OCI-M1 (cell line): Measurements from ENCODE around the gene KANK3.
"Not testable (repeated sequence)": the region's sequence is repeated elsewhere in the genome, so short reads cannot be mapped to it uniquely, and the experiment has no call there.

Experiments used
- DNase-seq: peaks from one replicate; lab custom pipeline; 2025; lab: John Stamatoyannopoulos, UW

Gene KANK3

GRCh38 chr19:8370176-8371010 is 27.3 kb upstream of the KANK3 start:
- no peak for DNase-seq

- peak; percentile 42 for DNase-seq
Observed at GRCh38 chr19:8367327-8368001, 24.4 kb upstream of the KANK3 start.

DNA sequence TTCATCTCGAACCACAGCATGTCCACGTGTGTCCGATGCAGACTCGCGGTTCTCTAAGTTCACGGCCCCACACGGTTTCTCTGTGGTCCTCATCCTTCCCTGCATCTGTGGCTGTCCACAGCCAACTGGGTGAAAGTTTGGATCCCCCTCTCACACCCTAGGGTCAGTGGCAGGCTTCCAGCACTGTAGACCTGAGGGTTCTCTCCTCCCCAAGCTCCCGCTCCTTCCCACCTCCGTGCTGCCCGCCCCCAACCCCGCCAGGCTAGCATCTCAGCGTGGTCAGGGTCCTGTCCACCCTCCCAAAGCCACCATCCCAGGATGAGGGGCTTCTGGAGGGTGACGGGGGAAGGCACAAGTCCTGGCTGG is 23.9 kb upstream of the KANK3 start:
- DNase-seq = no peak

DNA sequence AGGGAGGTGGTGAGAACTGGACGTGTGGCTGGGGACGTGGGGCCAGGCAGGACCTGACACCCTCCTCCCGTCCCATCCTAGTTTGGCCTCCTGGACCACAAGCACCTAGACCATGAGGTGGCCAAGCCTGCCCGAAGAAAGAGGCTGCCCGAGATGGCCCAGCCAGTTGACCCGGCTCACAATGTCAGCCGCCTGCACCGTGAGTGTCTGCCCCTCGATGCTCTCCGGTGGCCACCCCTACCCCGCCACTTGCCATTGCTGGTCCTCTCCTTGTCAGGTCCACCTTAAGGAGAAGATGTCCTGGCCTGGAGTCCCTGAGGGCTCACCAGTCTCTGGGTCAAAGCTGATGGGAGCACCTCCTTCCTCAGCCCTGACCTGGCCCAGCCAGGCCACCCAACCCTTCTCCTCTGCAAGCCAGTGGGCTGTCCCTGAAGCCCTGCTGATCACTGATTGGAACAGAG is 23.1 kb upstream of the KANK3 start:
- DNase-seq = no peak

- DNase-seq = peak; percentile 57
Observed at GRCh38 chr19:8363803-8364771, 21.0 kb upstream of the KANK3 start, which contains the start of gene ANGPTL4. TSS of gene ANGPTL4 (plus strand) at chr19:8364155. CDS start at chr19:8364322, 167 bp downstream.

GRCh38 chr19:8361921-8362793 is 19.1 kb upstream of the KANK3 start:
- peak; percentile 59 for DNase-seq

DNA sequence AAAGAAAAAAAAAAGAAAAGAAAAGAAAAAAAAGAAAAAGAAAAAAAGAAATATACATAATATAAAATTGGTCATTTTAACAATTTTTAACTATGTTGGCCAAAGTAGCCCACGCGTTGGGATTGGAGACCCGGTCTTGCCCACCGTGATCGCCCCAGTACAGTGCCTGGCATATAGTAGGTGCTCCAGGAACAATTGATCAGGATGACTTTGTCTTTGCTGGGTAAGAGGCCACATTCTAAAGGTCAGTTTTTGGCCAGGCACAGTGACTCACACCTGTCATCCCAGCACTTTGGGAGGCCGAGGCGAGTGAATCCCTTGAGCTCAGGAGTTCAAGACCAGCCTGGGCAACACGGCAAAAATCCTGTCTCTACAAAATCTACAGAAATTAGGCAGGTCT is 17.1 kb upstream of the KANK3 start:
- no peak for DNase-seq

- DNase-seq = no peak
Observed at GRCh38 chr19:8358948-8359347, 15.9 kb upstream of the KANK3 start.

GRCh38 chr19:8357007-8357521 is 14.0 kb upstream of the KANK3 start:
- no peak for DNase-seq

- peak; percentile 58 for DNase-seq
Observed at GRCh38 chr19:8355631-8356402, 12.8 kb upstream of the KANK3 start.

- DNase-seq = not testable (repeated sequence)
Observed at GRCh38 chr19:8352845-8353244, 9.8 kb upstream of the KANK3 start.

DNA sequence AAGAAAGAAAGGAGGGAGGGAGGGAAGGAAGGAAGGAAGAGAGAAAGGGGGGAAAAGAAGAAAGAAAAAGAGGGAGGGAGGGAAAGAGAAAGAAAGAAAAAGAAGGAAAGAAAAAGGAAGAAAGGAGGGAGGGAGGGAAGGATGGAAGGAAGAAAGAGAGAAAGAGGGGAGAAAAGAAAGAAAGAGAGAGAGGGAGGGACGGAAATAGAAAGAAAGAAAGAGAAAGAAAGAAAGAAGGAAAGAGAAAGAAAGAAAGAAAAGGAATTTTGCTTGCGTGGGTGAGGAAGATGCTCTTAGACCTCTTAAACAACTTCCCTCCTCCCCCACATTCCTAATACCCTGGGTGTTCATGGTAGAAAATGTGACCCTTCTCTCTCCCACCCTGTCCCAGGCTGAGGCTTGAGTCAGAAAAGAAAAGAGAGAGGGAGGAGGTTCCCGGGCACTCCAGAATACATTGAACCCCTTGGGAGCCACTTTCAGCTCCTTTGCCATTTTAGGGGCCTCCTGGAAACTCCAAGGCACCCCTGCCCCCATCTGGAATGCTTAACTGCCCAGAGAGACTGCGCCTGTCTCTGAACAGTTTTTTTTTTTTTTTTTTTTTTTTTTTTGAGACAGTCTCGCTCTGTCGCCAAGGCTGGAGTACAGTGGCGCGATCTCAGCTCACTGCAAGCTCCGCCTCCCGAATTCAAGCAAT is 9.2 kb upstream of the KANK3 start:
- no peak for DNase-seq

DNA sequence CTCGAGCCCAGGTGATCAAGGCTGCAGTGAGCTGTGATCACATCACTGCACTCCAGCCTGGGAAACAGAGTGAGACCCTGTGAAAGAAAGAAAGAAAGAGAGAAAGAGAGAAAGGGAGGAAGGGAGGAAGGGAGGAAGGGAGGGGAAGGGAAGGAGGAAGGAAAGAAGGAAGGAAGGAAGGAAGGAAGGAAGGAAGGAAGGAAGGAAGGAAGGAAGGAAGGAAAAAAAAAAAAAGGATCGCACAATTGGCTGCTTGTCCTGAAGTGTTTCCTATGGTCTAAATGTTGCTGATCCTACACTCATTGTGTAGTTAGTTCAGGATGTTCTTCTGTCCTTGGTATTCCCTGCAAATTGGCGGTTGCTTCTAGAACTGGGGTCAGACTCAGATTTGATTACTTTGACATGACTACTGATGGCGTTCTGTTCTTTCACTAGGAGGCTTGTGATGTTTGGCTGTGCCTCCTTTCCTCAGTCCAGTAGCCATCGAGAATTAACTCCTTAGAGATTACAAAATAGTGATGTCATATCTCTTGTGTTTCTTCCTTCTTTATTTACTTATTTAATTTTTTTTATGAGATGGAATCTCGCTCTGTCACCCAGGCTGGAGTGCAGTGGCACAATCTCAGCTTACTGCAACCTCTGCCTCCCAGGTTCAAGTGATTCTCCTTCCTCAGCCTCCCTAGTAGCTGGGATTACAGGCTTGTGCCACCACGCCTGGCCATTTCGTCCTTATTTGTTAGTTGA is 6.7 kb upstream of the KANK3 start:
- not testable (repeated sequence) for DNase-seq

DNA sequence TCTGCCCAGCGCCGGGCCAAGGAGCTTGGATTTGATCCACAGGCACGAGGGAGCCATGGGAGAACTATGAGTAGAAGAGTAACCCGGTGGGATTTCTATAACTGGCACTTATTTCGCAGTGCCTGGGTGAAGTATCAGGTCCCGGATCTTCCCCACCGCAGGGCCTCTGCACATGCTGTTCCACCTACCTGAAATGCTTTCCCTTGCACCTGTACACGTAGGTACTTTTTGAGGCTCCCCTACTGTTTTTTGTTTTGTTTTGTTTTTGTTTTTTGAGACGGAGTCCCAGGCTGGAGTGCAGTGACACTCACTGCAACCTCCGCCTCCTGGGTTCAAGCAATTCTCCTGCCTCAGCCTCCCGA is 402 bp upstream of the KANK3 start:
- no peak for DNase-seq

GRCh38 chr19:8342316-8342683 is 762 bp downstream of the KANK3 start:
- no peak for DNase-seq

DNA sequence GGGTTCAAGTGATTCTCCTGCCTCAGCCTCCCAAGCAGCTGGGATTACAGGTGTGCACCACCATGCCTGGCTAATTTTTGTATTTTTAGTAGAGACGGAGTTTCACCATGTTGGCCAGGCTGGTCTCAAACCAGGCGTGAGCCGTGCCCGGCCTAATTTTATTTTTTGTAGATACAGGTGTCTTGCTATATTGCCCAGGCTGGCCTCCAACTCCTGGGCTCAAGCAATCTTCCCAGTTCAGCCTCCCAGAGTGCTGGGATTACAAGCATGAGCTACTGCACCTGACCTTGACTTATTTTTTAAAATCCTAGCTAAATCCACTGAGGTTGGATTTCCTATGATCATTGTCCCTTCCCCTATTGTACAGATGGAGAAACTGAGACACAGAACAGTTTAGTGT is 1.6 kb downstream of the KANK3 start:
- DNase-seq = not testable (repeated sequence)

- DNase-seq = no peak
Observed at GRCh38 chr19:8340341-8341096, 2.5 kb downstream of the KANK3 start.

DNA sequence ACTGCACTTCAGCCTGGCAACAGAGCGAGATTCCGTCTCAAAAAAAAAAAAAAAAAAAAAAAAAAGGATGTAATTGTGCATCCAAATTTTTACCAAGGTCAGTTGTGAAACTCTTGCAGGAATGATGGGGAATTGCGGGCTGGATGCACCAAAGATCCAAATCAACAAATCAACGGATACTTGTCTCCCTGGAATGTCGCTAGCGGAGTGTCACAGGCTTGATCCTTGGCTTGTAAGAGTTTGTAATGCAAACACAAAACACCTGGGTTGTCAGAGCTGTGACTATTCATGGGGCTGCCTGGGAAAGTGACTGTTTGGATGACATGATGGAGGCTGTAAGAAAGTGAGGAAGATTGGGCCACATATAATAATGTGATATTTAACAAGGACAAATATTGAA is 4.2 kb downstream of the KANK3 start:
- no peak for DNase-seq
